ENCODE data around the gene FAM222A.

The FAM222A gene

DNA sequence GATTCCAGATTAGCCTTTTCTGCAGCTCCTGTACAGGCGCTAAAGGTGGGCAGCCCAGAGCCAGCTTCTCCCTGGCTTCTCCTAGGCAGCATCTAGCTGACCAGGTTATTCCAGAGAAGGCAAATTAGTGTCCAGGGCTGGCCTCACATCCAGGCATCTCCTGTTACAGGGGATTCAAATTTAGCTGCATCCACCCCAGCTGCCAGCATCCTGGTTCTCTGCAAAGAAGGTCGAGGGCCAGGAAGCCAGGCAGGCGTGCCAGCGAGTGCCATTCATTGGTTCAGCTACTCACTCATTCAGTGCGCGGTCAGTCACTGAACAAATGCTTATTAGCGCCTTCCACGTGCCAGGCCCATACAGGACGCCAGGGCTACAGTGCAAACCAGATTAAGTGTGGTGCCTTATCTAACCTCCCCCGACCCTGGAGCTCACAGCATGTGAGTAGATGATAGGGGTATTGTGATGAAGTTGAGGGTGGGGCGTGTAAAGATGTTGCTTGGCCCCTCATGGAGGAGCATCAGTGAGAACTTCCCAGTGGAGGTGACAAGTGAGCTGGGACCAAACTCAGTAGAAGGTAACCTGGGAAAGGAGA, 15.7 kb upstream of the FAM222A start:
- no peak overlapping the region for H3K27ac Mint-ChIP-seq

DNA sequence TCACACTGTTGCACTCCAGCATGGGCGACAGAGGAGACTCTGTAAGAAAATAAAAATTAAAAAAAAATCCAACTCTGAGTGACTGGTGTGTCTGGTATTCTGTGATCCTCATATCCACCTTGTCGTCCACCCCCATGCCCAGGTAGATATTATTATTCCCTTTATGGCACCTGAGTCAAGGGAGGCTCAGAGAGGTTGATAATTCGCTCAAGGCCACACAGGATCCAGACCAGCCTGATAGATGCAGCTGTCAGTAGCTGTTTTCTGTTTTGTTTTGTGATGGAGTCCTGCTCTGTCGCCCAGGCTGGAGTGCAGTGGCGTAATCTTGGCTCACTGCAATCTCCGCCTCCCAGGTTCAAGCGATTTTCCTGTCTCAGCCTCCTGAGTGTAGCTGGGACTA, 14.8 kb upstream of the FAM222A start:
- Mint-ChIP-seq H3K27ac (no peak overlapping the region), H3K9me3 (no peaks in the 10 kb centered on the region), H3K36me3 (no peaks in the 10 kb centered on the region), H3K4me3 (no peak overlapping the region), H3K27me3 (peaks cover 20% of the 10 kb centered on the region), H3K4me1 (no peaks in the 10 kb centered on the region)
- DNase-seq (ENCODE audit: low spot score in 2 of 2) (no peak), ATAC-seq (ENCODE audit: low read depth) (no peak)

More for the DNA sequence above, 15.7 kb upstream of the FAM222A start:
- no peaks in the 10 kb centered on the region for H3K36me3 Mint-ChIP-seq
- peaks cover 2% of the 10 kb centered on the region for H3K9me3 Mint-ChIP-seq
- H3K4me1 Mint-ChIP-seq: no peaks in the 10 kb centered on the region
- no peak overlapping the region for H3K4me3 Mint-ChIP-seq
- H3K27me3 Mint-ChIP-seq: peaks cover 20% of the 10 kb centered on the region
- ATAC-seq (ENCODE audit: low read depth) (no peak), DNase-seq (ENCODE audit: low spot score in 2 of 2) (no peak)

DNA sequence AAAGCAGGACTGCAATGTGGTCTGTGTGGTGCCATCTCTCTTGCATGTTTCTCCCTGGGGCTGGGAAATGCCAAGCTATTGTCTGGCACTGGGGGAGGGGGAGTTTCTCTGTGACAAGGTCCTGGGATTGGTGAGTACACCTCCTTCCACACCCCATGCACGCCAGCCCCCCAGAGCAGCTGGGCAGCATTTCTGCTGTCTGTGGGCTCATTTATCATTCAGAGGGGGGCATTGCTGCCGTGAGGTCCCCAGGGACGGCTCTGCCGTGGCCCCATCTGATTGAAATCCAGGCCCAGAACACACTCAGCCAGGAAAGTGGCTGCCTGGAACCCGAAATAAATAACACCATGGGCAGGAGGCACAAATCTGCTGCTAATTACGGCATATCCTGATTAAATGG, 12.6 kb upstream of the FAM222A start:
- Mint-ChIP-seq H3K27ac (no peak overlapping the region), H3K4me1 (no peaks in the 10 kb centered on the region), H3K36me3 (no peaks in the 10 kb centered on the region), H3K27me3 (peaks cover 21% of the 10 kb centered on the region), H3K9me3 (no peaks in the 10 kb centered on the region), H3K4me3 (no peak overlapping the region)
- no peak for DNase-seq (ENCODE audit: low spot score in 2 of 2)
- ATAC-seq (ENCODE audit: low read depth): no peak

DNA sequence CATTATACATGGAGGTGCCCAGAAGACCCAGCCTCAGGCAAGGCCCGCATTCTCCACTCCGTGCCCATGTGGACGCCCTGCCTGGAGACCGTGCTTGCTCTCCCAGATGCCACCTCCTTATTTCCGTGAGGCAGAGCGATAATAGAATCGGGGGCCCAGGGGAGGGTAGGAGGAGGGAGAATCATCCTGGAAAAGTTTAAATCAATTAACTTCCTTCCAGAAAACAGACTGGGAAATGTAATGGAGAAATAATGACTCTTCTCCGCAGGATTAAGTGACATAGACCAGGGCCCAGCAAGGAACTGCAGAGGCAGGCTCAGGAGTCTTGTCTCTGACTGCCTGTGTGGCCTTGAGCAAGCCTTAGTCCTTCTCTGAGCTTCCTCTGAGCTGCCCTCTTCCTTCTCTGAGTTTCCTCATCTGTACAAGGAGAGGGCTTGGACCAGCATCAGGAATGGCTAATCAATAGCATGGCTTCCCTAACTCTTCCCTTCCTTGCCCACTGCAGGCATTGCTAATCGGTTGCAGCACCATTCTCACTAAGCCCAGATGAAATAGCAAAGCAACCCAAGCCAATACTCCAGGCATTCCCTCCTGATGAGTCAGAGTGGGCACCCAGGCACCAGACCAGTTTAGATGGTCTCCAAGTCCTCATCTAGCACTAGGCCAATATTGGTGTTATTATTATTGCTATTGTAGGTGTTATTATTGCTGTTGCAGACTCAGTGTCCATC, 11.3 kb upstream of the FAM222A start:
- Mint-ChIP-seq H3K36me3 (no peaks in the 10 kb centered on the region), H3K9me3 (no peaks in the 10 kb centered on the region), H3K27ac (no peak overlapping the region), H3K4me3 (no peak overlapping the region), H3K4me1 (no peaks in the 10 kb centered on the region), H3K27me3 (peaks cover 21% of the 10 kb centered on the region)
- DNase-seq (ENCODE audit: low spot score in 2 of 2) (no peak), ATAC-seq (ENCODE audit: low read depth) (no peak)

DNA sequence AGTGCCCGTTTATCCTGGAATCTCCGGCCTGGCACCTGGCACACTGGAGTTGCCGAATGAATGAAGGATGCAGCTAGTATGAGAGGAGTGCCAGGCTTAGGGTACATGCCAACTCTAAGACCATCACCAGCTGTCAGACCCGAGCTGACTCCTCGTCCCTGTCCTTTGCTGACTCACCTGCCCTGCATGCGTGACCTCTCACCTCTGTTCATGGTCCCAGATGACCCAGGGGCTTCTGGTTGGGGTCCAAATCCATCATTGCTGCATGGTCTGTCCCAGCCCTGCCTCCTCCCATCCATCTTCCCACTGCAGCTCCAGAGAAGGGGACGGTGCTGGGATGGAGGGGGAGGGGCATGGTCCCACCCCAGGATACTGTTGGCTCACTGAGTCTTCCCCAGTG, 9.9 kb upstream of the FAM222A start:
- Mint-ChIP-seq H3K4me1 (no peaks in the 10 kb centered on the region), H3K36me3 (no peaks in the 10 kb centered on the region), H3K27me3 (peaks cover 20% of the 10 kb centered on the region), H3K9me3 (no peaks in the 10 kb centered on the region), H3K4me3 (no peak overlapping the region), H3K27ac (no peak overlapping the region)
- no peak for ATAC-seq (ENCODE audit: low read depth)
- DNase-seq (ENCODE audit: low spot score in 2 of 2): no peak

DNA sequence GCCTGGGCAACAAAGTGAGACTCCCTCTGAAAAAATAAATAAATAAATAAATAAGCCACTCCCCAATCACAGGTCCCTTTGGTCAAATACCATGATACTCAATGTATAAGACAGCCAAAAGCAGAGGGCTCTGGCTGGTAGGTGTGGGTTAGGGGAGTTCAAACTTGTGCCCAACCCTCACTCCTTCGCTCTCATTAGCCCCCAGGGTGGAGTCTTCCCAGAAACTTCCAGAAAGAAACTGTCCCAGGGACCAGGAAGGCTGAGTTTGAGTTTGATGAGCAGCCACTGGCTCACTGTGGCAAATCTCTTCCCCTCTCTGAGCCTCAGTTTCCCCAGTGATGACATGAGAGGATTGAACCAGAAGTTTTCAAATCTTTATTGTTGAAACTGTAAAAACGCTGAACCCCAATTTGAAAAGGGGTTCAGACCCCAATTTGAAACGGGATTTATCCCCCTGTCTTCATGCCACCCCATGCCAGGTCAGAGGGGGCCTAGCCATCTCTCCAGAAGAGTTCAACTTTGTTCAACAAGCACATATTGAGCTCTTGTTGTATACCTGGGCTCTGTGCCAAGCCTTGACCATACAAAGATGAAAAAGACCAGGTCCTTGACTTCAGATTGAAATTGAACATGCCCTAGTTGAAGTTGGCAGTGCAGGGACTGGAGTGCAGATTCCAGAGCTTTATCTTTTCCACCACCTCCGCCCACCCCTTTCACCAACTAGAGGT, 9.1 kb upstream of the FAM222A start:
- ATAC-seq (ENCODE audit: low read depth) (no peak), DNase-seq (ENCODE audit: low spot score in 2 of 2) (no peak)
- Mint-ChIP-seq H3K27me3 (peaks cover 21% of the 10 kb centered on the region), H3K9me3 (no peaks in the 10 kb centered on the region), H3K4me1 (no peaks in the 10 kb centered on the region), H3K27ac (no peak overlapping the region), H3K36me3 (no peaks in the 10 kb centered on the region), H3K4me3 (no peak overlapping the region)

DNA sequence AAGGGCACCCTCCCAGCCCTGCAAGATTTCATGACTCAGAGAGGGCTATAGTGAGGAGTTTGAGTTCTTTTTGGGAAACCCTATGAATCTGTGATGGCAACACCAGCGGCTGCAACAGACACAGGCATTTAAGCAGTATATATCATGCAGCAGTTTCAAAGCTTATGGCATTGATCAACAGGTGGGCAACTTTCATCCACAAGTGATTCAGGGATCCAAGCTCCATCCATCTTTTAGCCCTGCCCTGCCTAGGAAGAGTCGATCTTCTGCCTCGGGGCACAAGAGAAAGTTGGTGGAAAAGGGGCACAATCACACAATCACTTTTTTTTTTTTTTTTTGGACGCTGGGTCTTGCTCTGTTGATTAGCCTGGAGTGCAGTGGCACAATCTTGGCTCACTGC, 8.3 kb upstream of the FAM222A start:
- no peak overlapping the region for H3K27ac Mint-ChIP-seq
- peaks cover 26% of the 10 kb centered on the region for H3K27me3 Mint-ChIP-seq
- ATAC-seq (ENCODE audit: low read depth) (no peak), DNase-seq (ENCODE audit: low spot score in 2 of 2) (no peak)
- no peaks in the 10 kb centered on the region for H3K9me3 Mint-ChIP-seq
- no peak overlapping the region for H3K4me3 Mint-ChIP-seq
- H3K4me1 Mint-ChIP-seq: no peaks in the 10 kb centered on the region
- H3K36me3 Mint-ChIP-seq: no peaks in the 10 kb centered on the region

DNA sequence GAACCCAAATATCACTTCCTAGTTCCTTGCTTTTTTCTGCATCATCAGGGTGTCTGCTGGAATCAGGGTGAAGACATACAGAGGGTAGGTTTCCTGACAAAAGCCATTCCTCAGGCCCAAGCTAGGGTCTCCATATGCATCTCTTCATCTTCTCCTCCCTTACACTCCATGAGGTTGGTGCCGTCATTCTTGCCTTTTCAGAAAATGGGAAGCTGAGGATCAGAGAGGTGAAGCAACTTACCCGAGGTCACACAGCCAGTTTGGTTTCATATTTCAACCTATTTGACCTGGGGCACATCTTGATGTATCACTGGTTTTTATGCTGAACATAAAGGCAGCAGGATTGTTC, 7.3 kb upstream of the FAM222A start:
- ATAC-seq (ENCODE audit: low read depth): no peak
- Mint-ChIP-seq H3K4me3 (no peak overlapping the region), H3K27ac (no peak overlapping the region), H3K36me3 (no peaks in the 10 kb centered on the region), H3K9me3 (no peaks in the 10 kb centered on the region), H3K27me3 (peaks cover 33% of the 10 kb centered on the region), H3K4me1 (no peaks in the 10 kb centered on the region)
- no peak for DNase-seq (ENCODE audit: low spot score in 2 of 2)

DNA sequence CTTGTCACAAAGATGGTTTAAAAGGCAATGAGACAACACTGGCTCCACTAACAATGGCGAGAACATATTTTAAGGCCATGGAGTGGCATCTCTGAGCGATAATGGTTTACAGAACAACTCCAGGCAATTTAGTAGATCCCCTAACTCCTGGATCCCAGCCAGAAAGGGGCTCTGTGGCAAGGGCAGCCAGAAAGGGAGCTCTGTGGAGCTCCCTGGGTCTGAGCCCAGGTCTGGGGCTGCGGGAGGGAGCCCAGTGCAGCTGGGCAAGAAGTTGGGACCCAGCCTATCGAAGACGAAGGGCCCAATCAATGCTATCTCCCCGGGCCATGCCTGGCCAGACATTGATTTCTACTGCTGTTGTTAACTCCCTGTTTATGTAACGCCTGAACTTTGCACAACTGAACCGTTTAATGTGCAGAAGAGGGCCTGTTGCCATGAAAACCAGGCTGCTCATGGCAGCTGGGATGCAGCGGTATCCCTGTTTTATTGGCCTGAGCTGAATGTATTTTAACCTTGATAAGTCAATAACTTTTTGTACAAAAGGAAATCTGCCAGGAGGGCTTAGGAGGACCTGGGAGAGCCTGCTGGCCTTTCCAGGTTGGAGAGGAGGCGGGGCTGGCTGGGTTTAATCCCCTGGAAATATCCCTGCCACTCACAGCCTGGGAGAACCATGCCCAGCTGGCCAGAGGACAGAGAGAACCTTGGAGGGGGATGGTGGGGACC, 6.7 kb upstream of the FAM222A start:
- Mint-ChIP-seq H3K27me3 (peaks cover 31% of the 10 kb centered on the region), H3K27ac (no peak overlapping the region)
- no peak for DNase-seq (ENCODE audit: low spot score in 2 of 2)

DNA sequence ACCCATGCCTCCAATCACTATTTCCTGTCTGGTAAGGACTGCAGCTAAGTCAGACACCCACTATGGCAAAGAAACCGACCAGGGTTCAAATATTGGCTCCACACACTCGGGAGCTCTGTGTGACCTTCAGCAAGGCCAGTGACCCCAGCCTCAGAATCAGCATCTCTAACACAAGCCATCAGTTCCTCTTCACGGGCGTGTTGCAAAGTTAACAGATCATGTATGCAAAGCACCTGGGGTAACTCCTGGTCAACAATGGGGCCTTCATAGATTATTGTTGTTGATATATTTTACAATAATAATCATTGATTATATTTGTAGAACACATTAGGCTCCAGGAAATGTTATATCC, 6.2 kb upstream of the FAM222A start:
- Mint-ChIP-seq H3K4me1 (no peaks in the 10 kb centered on the region), H3K36me3 (no peaks in the 10 kb centered on the region), H3K9me3 (no peaks in the 10 kb centered on the region), H3K4me3 (no peak overlapping the region), H3K27ac (no peak overlapping the region), H3K27me3 (peaks cover 30% of the 10 kb centered on the region)
- DNase-seq (ENCODE audit: low spot score in 2 of 2): no peak
- no peak for ATAC-seq (ENCODE audit: low read depth)

More for the DNA sequence above, 6.7 kb upstream of the FAM222A start:
- H3K9me3 Mint-ChIP-seq: no peaks in the 10 kb centered on the region
- no peaks in the 10 kb centered on the region for H3K4me1 Mint-ChIP-seq
- no peak for ATAC-seq (ENCODE audit: low read depth)
- H3K4me3 Mint-ChIP-seq: no peak overlapping the region
- no peaks in the 10 kb centered on the region for H3K36me3 Mint-ChIP-seq

DNA sequence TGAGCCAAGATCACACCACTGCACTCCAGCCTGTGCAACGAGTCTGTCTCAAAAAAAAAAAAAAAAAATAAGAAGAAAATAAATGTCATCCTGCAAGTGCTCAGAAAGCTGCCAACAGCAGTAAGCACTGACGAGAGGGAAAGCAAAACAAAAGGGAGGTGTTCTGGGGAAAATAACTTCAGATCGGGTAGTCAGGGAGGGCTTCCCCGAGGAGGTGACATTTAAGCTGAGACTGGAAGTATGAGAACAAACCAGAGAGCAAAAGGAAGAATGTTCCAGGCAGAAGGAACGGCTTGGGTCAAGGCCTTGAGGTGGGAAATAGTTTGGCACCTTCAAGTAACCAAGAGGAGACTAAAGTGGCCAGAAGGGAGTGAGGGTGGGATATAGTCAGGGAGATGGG, 4.7 kb upstream of the FAM222A start:
- no peak for ATAC-seq (ENCODE audit: low read depth)
- Mint-ChIP-seq H3K36me3 (no peaks in the 10 kb centered on the region), H3K27me3 (peaks cover 20% of the 10 kb centered on the region), H3K9me3 (no peaks in the 10 kb centered on the region), H3K27ac (no peak overlapping the region), H3K4me3 (no peak overlapping the region), H3K4me1 (no peaks in the 10 kb centered on the region)
- DNase-seq (ENCODE audit: low spot score in 2 of 2): no peak

DNA sequence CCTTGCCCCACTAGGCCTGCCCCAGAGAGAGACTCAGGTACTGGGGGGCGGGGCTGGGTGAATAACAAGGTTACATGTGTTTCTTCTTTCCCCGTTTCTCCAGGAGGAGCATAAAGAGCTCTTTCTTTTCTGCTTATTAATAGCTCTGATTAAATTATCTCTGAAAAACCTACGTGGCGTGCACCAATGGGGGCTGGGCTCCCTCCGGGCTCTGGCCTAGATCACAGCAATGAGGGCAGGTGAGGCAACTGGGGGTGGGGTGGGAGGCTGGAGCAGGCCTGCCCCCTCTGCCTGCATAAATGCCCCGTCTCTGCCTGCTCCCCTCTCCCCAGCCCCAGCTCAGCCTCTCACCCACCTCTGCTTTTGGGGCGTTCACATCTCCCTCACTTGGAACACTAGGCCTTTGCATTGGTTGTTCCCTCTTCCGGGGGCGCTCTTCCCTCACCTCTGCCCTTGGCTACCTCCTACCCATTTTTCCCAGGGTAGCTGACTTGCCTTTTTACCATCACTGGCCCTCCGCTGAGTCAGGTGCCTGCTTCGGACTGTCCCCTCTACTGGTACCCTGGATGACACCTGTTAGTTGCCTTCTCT, 4.1 kb upstream of the FAM222A start:
- Mint-ChIP-seq H3K4me3 (no peak overlapping the region), H3K27me3 (peaks cover 20% of the 10 kb centered on the region), H3K9me3 (no peaks in the 10 kb centered on the region), H3K36me3 (no peaks in the 10 kb centered on the region), H3K27ac (no peak overlapping the region), H3K4me1 (no peaks in the 10 kb centered on the region)
- no peak for ATAC-seq (ENCODE audit: low read depth)
- DNase-seq (ENCODE audit: low spot score in 2 of 2): no peak

DNA sequence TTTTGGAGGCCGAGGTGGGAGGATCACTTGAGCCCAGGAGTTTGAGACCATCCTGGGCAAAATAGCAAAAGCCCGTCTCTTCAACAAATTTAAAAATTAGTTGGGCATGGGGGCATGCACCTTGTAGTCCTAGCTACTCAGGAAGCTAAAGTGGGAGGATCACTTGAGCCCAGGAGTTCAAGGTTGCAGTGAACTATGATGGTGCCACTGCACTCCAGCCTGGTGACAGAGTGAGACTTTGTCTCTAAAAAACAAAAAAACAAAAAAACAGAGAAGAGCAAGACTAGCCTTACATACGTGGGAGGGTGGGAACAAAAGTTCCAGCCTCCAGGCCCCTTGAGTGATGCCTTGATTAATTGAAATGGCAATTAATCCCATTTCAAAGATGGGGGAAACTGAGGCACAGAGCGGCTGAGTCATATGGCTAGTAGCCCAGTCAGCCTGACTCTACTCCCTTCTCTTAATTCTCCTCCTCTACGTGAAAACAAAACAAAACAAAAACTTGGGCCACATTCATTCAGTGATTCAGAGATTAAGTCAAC, 3.3 kb upstream of the FAM222A start:
- ATAC-seq (ENCODE audit: low read depth) (no peak), DNase-seq (ENCODE audit: low spot score in 2 of 2) (no peak)
- Mint-ChIP-seq H3K4me1 (no peaks in the 10 kb centered on the region), H3K36me3 (no peaks in the 10 kb centered on the region), H3K4me3 (no peak overlapping the region), H3K27me3 (peaks cover 20% of the 10 kb centered on the region), H3K27ac (no peak overlapping the region), H3K9me3 (no peaks in the 10 kb centered on the region)
